Activated T-helper 1 cell treated with Interleukin-2 at 50 U/mL for 16 hours (primary cell): ENCODE data around the gene SLC2A6.
"Not testable (repeated sequence)": the region's sequence is repeated elsewhere in the genome, so short reads cannot be mapped to it uniquely, and the experiment has no call there.

ENCODE experiments used
- DNase-seq: peaks from one replicate; pipeline ENCODE4 v3.0.0-alpha.2; 2020; ENCODE audit warnings: low read depth

The SLC2A6 gene

GRCh38 chr9:133463234-133463863 is 15.6 kb downstream of the SLC2A6 start:
- no peak for DNase-seq

- no peak for DNase-seq
Observed at GRCh38 chr9:133461975-133462374, 16.9 kb downstream of the SLC2A6 start.

- DNase-seq: peak; percentile 13
Observed at GRCh38 chr9:133460405-133461175, 18.3 kb downstream of the SLC2A6 start.

GRCh38 chr9:133459476-133460404 is 19.2 kb downstream of the SLC2A6 start, which contains the start of gene CACFD1:
Gene CACFD1, plus strand, starts transcription at chr9:133459978. Its CDS starts 89 bp downstream, at chr9:133460067.
- peak; percentile 84 for DNase-seq

GRCh38 chr9:133458643-133459312 is 20.1 kb downstream of the SLC2A6 start:
- DNase-seq: no peak

- DNase-seq: no peak
Observed at GRCh38 chr9:133457748-133458147, 21.2 kb downstream of the SLC2A6 start.

- DNase-seq: no peak
Observed at GRCh38 chr9:133457233-133457632, 21.7 kb downstream of the SLC2A6 start.

GRCh38 chr9:133456409-133456808 is 22.5 kb downstream of the SLC2A6 start:
- no peak for DNase-seq

GRCh38 chr9:133455936-133456335 is 23.0 kb downstream of the SLC2A6 start:
- no peak for DNase-seq

- no peak for DNase-seq
Observed at GRCh38 chr9:133454943-133455673, 23.8 kb downstream of the SLC2A6 start.

GRCh38 chr9:133454325-133454724 is 24.6 kb downstream of the SLC2A6 start:
- DNase-seq: no peak

GRCh38 chr9:133453651-133454050 is 25.2 kb downstream of the SLC2A6 start:
- no peak for DNase-seq

GRCh38 chr9:133452562-133452961 is 26.3 kb downstream of the SLC2A6 start:
- no peak for DNase-seq

GRCh38 chr9:133451865-133452264 is 27.0 kb downstream of the SLC2A6 start:
- not testable (repeated sequence) for DNase-seq

GRCh38 chr9:133449760-133450159 is 29.1 kb downstream of the SLC2A6 start:
- no peak for DNase-seq

GRCh38 chr9:133448487-133448972 is 30.4 kb downstream of the SLC2A6 start:
- no peak for DNase-seq

GRCh38 chr9:133445293-133445969 is 33.5 kb downstream of the SLC2A6 start:
- no peak for DNase-seq

GRCh38 chr9:133443982-133444381 is 34.9 kb downstream of the SLC2A6 start:
- DNase-seq: no peak

- no peak for DNase-seq
Observed at GRCh38 chr9:133443248-133443647, 35.7 kb downstream of the SLC2A6 start.

- DNase-seq: no peak
Observed at GRCh38 chr9:133441571-133441970, 37.3 kb downstream of the SLC2A6 start.
